ENCODE measurements around the gene COPS6.

Gene COPS6

DNA sequence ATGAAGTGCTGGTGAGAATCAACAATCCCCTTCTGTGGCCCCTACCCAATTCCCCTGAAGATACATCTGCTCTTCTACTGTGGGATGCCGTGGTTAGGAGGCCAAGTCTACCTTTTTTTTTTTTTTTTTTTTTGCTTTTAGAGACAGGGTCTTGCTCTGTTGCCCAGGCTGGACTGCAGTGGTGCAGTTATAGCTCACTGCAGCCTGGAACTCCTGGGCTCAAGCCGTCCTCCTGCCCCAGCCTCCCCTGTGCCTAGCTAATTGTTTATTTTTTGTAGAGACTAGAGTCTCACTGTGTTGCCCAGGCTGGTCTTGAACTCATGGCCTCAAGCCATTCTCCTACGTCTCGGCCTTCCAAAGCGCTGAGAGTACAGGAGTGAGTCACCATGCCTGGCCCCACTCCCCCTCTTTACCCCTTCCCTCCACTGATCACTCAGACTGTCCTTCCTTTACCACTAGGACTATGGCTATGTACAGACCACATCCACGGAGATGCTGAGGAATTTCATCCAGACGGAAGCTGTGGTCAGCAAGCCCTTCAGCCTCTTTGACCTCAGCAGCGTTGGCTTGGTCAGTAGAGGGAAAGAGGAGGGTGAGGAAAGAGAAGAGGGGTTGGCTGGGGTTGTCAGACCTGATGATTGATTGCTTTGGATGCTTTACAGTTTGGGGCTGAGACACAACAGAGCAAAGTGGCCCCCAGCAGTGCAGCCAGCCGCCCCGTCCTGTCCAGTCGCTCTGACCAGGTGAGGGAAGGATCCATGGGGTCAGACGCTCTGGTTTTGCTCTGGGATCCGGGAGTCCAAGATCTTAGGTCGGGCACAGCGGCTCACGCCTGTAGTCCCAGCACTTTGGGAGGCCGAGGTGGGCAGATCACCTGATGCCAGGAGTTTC lies 14.4 kb downstream of the COPS6 start:
- H3K4me2 ChIP-seq (ENCODE audit: low read length): peak overlapping the region; percentile 71
- peaks cover 58% of the 10 kb centered on the region for H3K36me3 ChIP-seq (ENCODE audit: insufficient read depth, low read length)
- H3K9me3 ChIP-seq (ENCODE audit: low read length): no peaks in the 10 kb centered on the region
- peaks cover 24% of the 10 kb centered on the region for H3K4me1 ChIP-seq (ENCODE audit: insufficient read depth, low read length, severe bottlenecking)
- H3K4me3 ChIP-seq (ENCODE audit: low read depth, low read length, poor library complexity, severe bottlenecking): peak overlapping the region; percentile 87
- H3F3A ChIP-seq (ENCODE audit: insufficient read depth, low read length): no peaks in the 10 kb centered on the region
- H2AFZ ChIP-seq (ENCODE audit: low read length): no peak overlapping the region
- no peaks in the 10 kb centered on the region for H3K27me3 ChIP-seq (ENCODE audit: insufficient read depth, low read length)
- no peaks in the 10 kb centered on the region for H3K9me2 ChIP-seq (ENCODE audit: low read depth, low read length)
- H4K20me1 ChIP-seq (ENCODE audit: insufficient read depth, low read length): no peaks in the 10 kb centered on the region
- TF ChIP-seq, protein P1, sequence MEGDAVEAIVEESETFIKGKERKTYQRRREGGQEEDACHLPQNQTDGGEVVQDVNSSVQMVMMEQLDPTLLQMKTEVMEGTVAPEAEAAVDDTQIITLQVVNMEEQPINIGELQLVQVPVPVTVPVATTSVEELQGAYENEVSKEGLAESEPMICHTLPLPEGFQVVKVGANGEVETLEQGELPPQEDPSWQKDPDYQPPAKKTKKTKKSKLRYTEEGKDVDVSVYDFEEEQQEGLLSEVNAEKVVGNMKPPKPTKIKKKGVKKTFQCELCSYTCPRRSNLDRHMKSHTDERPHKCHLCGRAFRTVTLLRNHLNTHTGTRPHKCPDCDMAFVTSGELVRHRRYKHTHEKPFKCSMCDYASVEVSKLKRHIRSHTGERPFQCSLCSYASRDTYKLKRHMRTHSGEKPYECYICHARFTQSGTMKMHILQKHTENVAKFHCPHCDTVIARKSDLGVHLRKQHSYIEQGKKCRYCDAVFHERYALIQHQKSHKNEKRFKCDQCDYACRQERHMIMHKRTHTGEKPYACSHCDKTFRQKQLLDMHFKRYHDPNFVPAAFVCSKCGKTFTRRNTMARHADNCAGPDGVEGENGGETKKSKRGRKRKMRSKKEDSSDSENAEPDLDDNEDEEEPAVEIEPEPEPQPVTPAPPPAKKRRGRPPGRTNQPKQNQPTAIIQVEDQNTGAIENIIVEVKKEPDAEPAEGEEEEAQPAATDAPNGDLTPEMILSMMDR (IDR thresholded peaks at IDR 0.05; ENCODE audit: low read length): no peak
- TF ChIP-seq EZH2 (IDR thresholded peaks at IDR 0.05; ENCODE audit: borderline replicate concordance, low read length): no peak
- peak overlapping the region; percentile 73 for H3K27ac ChIP-seq (ENCODE audit: low read depth, low read length, poor library complexity, severe bottlenecking)
- peaks cover 10% of the 10 kb centered on the region for H3K79me2 ChIP-seq (ENCODE audit: insufficient read depth, low read length)
- H3K9ac ChIP-seq (ENCODE audit: low read length): peak overlapping the region; percentile 67; the same call in 1 of the 2 replicates

- Histone ChIP-seq H3K4me1 (ENCODE audit: insufficient read depth, low read length, severe bottlenecking) (peaks cover 18% of the 10 kb centered on the region), H3K4me2 (ENCODE audit: low read length) (no peak overlapping the region), H3K9ac (ENCODE audit: low read length) (no peak overlapping the region), H3K36me3 (ENCODE audit: insufficient read depth, low read length) (peaks cover 56% of the 10 kb centered on the region), H3F3A (ENCODE audit: insufficient read depth, low read length) (no peaks in the 10 kb centered on the region), H4K20me1 (ENCODE audit: insufficient read depth, low read length) (no peaks in the 10 kb centered on the region), H3K9me2 (ENCODE audit: low read depth, low read length) (no peaks in the 10 kb centered on the region), H3K27me3 (ENCODE audit: insufficient read depth, low read length) (no peaks in the 10 kb centered on the region), H2AFZ (ENCODE audit: low read length) (no peak overlapping the region), H3K27ac (ENCODE audit: low read depth, low read length, poor library complexity, severe bottlenecking) (no peak overlapping the region), H3K9me3 (ENCODE audit: low read length) (no peaks in the 10 kb centered on the region), H3K79me2 (ENCODE audit: insufficient read depth, low read length) (no peaks in the 10 kb centered on the region), H3K4me3 (ENCODE audit: low read depth, low read length, poor library complexity, severe bottlenecking) (no peak overlapping the region)
- no peak for TF ChIP-seq EZH2 (IDR thresholded peaks at IDR 0.05; ENCODE audit: borderline replicate concordance, low read length)
- TF ChIP-seq, protein P1 (IDR thresholded peaks at IDR 0.05; ENCODE audit: low read length): no peak
These were observed 16.8 kb downstream of the COPS6 start for GRCh38 chr7:100105534-100105933.

GRCh38 chr7:100106633-100107032 lies 17.9 kb downstream of the COPS6 start:
- Histone ChIP-seq H3K27me3 (ENCODE audit: insufficient read depth, low read length) (no peaks in the 10 kb centered on the region), H3K4me2 (ENCODE audit: low read length) (no peak overlapping the region), H3K9me2 (ENCODE audit: low read depth, low read length) (no peaks in the 10 kb centered on the region), H4K20me1 (ENCODE audit: insufficient read depth, low read length) (no peaks in the 10 kb centered on the region), H3K4me1 (ENCODE audit: insufficient read depth, low read length, severe bottlenecking) (peaks cover 18% of the 10 kb centered on the region), H3F3A (ENCODE audit: insufficient read depth, low read length) (no peaks in the 10 kb centered on the region), H3K9ac (ENCODE audit: low read length) (no peak overlapping the region), H3K36me3 (ENCODE audit: insufficient read depth, low read length) (peaks cover 63% of the 10 kb centered on the region), H3K79me2 (ENCODE audit: insufficient read depth, low read length) (no peaks in the 10 kb centered on the region), H2AFZ (ENCODE audit: low read length) (no peak overlapping the region), H3K4me3 (ENCODE audit: low read depth, low read length, poor library complexity, severe bottlenecking) (no peak overlapping the region), H3K9me3 (ENCODE audit: low read length) (no peaks in the 10 kb centered on the region), H3K27ac (ENCODE audit: low read depth, low read length, poor library complexity, severe bottlenecking) (no peak overlapping the region)
- TF ChIP-seq, protein P1 (IDR thresholded peaks at IDR 0.05; ENCODE audit: low read length): no peak
- no peak for TF ChIP-seq EZH2 (IDR thresholded peaks at IDR 0.05; ENCODE audit: borderline replicate concordance, low read length)

Data from OCI-LY1 (cell line).